GM19240 (cell line): ENCODE data around the gene WRNIP1.

ENCODE experiments used
- DNase-seq: peaks from one replicate; pipeline ENCODE4 v3.0.0; 2011; ENCODE audit warnings: low spot score; ENCODE audit not compliant: insufficient read length

WRNIP1 gene

DNA sequence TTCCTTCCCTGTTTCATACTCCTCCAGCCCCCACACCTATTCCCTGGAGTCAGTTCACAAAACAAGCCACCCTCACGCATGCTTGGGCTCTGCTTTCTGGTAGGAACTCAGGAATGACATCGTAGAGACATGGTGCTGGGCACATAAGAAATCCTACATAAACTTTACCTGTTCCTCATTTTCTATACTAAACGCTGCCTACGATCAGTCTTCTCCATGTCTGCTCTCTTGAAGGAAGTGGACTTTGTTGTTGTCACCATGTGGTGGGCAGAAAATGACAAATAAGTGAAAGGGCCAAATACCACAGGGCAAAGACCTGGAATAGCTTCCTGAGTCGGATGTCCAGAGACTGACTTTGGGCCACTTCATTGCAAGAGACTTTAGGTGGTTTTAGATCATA is 24.6 kb upstream of the WRNIP1 start:
- DNase-seq, result no peak

DNA sequence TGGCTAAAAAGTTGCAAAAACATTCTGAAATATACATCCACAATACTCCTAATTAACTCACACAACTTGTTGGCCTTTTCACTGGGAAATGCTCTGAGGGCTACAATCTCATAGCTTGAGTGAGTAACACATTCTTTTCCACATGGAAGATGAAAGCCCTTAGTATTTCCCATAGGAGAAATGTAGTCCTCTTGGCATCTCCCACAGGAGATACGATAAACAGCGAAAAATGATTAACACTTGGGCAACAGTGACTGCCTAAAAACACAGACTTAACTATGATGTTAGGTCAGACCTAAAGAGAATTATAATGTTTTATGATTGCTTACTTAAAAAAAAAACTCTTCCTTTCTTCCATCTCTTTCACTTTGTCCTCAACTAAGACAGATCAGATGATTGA is 23.4 kb upstream of the WRNIP1 start:
- DNase-seq, result no peak

DNA sequence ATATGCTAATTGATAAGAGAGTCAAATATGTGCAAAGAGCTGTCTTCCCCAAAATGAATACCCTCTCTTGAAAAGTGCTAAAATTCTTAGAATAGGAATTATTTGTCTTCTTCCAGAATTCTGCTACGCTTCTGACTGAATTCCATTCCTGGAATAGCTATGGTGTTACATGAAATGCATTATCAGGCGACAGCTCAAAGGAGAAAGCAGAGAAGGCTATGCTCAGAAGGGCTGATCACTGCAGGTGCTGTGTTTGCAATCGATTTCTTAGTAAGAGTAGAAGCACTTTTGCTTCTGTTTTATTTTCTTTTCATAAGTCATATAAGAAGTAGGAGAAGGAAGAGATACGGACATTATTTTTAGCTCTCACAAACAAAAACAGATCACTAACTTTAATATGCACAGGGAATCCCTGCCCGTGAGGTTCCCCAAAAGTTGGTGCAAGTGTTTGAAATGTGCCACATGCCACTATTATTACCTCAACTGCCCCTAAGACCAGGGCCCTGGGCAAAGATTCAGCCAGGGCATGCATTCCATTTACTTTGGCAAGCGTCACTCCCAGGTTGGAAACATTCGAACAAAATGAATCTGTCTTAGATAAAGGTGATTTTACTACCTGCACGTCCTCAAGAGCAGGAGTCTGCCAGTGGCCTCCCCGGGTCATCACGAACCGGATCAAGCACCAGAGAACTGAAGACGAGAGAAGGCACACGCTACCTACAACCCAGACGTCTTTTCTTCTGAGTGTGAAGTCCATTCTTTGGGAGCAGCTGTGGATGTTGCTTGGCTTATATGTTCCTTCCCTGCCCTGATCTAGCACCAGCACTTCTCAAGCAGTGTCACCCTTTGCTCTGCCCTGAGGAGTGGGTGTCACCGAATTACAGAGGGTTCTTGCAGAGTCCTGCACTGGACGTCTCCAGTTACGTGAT is 21.6 kb upstream of the WRNIP1 start:
- DNase-seq, result no peak

DNA sequence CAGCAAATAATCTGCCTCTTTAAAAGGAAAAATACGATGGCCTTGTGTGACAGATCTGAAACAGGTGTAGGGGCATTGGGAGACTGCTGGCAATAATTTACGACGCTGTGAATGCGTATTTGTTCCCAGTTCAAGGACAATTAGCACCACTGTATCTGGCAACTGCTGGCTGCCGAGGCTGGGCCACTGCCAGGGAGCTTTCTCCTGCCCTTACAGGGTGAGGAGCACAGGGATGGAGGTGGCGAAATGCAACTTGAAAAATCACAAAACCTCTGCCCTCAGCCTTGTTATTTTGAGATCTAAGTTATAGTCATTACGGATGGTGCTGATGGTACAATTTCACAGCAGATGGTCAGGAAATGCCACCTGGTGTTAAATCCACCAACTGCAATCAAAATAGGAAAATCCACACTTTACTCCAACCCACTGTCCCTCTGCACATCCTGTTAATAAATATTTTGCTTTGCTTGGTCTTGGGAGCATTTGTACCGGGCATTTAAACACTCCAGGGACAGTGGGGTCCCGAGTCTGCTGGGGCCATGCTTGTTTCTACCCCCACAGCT is 20.9 kb upstream of the WRNIP1 start:
- DNase-seq, result no peak

DNA sequence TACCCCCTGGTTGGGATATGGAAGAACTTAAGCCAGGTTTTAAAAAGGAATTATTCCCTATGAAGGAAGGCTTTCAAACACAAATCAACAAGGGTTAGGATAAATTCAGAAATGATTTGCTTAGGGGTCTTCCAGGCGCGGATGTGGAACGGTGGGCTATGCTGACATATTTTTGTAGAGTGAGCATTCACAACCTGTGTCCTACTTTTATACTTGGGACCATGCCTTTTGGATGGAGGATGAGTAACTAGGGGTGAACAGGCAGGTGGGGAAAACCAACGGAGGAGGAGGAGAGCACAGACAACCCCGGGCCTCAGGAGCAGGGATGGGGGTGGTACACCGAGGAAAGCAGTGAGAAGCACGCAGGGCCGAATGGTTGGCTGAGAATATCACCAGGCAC is 20.4 kb upstream of the WRNIP1 start:
- no peak for DNase-seq

DNA sequence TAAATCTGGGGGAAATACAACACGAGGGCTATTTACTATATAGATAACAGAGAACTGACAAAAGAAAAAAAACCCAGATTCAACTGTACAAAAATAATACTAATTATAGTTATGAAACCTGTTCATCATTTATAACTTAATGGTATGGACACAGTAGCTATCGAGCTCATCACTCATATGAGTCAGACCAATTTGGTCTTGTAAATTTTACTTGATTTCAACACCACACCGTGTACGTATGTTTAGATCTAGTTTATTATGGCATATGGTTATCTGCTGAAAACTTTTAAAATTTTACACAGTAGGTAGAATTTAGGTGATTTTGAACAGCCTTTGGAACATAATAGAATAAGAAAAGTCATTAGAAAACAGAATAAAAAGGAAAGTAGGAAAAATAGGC is 19.9 kb upstream of the WRNIP1 start:
- DNase-seq, result no peak

DNA sequence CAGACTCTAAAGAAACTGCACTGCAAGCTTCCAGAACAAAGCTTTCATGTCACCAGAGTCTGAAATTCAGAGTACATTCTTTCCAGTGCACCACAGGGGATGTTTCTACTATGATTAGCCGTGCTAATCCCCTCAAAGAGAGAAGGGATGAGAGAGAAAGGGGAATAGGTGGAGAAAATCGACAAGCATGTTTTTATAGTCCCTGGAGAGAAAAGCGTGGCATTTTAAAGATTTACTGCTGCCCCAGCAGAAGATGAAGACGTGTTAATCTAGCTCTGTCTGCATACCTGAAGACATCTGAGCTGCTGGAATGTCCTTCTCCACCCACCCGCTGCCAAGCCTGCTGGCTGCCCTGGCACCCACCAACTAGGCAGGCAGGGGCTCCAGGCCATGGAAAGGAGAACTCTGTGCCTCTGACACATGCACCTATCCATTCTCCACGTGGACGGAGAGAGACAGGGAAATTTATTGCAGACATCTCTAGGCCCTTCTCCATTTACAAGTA is 18.6 kb upstream of the WRNIP1 start:
- no peak for DNase-seq

DNA sequence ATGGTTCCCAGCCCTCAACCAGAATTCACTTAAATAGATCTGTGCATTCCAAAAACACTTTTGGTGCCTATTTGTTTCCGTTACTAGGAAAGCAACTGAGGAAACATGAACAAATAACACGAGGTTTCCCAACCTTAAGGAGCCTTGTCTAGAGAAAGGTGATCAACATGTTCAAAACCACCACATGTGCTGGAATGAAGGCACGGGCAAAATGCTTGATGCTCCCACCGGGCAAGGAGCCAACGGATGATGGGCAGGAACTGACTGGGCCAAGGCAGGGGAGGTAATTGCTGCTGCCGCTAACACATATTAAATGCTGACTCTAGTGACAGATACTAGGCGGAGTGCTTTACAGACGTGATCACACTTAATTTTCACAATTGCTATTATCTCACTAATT is 17.0 kb upstream of the WRNIP1 start:
- DNase-seq, result no peak

DNA sequence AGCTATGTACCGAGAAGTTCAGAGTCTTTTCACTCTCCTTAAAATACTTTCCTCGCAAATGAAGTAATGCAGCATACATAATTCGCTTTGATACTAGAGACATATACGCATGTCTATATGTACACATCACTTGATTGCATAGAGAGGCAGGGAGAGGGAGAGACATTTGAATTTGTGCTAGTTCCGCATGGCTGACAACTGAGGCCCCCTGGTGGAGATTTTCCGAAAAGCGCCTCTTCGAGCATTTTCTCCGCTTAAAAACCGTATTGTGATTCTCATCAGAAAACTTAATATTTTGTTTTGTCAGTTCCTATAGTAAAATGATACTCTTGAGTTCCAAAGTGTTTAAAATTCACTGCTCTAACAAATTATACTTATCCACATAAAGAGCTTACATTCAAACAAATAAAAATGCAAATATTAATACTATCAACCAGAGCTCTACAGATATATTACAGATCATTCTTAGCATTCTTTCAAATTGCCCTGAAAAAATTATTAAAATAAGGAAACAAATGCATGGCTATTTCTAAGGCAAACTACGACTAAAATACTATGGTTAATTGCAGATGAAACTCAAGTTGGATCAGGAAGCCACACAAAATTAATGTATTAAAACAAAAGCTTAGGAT is 15.1 kb upstream of the WRNIP1 start:
- DNase-seq, result peak; percentile 28

DNA sequence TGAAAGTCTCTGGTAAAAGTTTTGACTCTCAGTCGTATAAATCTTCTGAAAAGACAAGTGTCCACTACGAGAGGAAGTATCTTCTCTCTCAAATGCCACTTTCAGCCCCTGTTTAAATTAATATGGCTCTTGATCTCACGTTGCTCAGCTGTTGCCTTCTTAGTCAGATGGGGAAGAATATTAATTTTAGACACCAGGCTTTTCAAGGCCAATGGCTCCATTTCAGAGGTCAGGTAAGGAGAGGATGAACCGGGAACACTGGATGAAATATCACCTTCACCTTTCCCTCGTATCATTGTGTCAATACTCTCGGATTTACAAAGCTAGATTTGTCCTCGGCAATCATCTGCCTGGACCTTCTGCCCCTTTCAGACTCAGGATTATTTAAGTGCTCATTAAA is 14.4 kb upstream of the WRNIP1 start, which contains the start of gene MYLK4:
MYLK4 (minus strand) TSS at position 91 of the 400 bp plus-strand sequence. CDS start 1,628 bp downstream, outside the sequence.
- DNase-seq, result no peak

DNA sequence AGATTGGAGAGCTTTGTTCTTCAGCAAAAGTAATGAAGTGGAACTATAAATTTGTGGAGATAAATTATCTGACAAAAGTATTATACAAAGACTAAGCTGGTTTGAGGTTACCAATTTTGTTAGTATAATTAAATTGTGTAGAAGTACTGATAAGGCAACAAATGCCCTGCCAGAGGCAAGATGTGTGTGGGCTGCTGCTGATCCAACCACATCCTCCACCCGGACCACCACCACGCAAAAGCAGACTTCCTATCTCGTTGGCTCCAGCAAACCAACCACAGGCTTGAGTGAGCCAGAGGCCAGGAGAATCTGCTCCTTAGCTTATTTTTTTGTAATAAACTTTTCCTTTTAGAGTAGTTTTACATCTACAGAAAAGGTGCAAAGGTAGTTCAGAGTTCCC is 13.3 kb upstream of the WRNIP1 start:
- no peak for DNase-seq

DNA sequence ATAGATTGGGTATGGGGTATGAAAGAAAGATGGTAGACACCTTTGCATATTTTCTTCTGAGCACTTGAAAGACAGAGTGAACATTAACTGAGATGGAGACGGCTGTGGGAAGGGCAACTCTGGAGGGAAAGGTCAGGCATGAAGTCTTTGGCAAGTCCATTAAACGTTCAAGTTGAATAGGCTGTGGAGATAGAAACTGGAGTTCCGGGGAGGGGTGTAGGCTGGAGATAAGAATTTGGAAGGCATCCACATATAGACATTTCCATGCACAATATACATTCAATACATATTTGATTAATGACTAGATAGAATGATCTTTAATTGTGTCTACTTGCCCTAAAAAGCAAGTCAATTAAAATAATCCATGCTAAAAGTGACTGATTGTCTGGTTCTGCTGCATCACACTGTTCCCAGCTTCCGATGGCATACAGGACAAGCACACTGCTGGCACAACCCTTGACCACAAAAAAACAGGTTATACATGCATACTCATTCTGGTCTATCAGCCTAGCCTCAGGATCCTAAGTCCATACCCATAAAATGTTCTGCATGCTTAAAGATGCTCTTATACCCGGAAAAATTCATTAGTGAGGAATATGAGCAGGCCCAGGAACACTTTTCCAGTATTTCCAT is 12.6 kb upstream of the WRNIP1 start:
- DNase-seq, result no peak

DNA sequence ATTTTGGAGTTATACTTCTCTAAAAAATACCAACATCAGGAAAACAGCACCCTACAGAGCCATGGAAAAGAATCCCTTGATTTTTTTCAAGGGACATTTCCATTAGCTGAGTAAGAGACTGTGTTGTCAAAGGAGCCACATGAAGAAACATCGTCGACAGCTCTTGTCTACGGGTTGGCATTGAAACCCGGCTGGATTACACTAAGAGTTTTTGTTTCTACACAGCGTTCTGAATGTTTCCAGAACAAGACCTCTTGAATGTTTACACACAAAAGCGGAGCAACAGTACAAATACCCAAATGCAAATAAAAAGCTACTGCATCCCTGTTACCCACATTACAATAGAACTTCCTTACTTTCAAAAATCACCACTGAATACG is 12.1 kb upstream of the WRNIP1 start:
- no peak for DNase-seq

DNA sequence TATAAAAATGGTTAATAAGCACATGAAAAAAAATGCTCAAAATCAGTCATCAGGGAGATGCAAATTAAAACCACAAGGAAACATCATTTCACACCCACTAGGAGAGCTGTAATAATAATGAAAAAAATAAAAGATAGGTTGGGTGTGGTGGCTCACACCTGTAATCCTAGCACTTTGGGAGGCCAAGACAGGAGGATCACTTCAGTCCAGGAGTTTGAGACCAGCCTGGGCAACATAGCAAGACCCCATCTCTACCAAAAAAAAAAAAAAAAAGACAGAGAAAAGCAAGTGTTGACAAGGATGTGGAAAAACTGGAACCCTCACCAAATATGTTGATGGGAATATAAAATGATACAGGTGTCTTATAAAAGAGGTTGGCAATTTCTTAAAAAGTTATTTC is 11.4 kb upstream of the WRNIP1 start:
- DNase-seq, result no peak

DNA sequence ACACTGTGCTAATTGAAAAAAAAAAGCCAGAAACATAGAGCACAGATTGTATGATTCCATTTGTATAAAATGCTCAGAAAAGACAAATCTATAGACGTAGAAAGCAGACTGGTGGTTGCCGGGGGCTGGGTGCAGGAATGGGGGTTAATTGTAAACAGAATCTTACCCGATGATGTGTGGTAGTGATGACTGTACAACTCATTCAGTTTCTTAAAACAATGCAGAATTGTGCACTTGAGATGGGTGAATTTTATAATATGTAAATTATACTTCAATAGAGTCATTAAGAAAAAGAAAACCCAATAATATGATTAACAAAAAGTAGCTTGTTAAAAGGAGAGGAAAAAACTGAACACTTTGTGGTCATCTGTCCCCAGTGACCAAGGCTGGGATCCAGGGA is 10.8 kb upstream of the WRNIP1 start:
- no peak for DNase-seq

DNA sequence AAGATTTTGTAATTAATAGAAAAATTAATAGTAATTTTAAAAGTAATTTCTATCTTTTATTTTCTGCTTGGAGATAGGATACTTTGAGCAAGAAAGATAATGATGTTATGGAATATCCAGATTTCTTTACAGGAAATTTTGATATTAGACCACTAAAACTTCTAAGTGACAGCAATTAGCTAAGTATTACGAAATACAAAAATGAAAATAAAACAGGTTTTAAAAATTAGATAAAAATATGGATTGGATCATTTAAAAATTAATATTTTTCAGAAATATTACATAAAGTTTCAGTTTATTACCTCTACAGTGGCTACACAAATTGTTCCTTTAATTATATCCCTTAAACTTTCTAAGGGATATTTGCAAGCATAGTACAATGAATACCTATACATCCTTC is 10.3 kb upstream of the WRNIP1 start:
- no peak for DNase-seq

DNA sequence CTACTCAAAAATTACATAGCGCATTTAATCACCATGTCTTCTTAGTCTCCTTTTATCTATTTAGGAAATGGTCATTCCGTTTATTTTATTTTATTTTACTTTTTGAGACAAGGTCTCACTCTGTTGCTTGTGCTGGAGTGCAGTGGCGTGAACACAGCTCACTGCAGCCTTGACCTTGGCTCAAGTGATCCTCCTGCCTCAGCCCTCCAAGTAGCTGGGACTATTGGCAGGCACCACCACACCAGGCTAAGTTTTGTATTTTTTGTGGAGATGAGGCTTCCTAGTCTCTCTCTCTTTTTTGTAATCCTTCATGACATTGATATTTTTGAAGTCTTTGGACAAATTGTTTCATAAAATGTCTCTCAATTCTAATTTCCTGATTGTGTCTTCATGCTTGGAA is 9.7 kb upstream of the WRNIP1 start:
- DNase-seq, result no peak

DNA sequence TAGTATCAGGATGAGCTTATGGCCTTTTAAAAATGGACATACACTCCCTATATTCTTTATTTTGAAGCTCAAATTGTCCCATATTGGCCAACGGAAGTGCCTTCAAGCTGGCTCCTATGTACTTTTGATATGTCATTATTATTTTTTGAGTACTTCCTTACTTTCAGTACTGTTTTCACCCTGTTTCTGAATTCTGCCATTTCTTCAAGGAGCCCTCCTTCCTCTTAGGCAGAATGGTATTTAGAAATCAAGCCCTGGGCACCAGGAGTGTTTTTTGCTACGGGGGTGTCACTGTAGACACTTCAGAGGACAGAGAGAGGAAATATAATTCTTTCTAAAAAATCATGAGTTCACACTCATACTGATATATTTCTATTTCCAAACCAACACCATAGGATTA is 9.0 kb upstream of the WRNIP1 start:
- DNase-seq, result no peak

DNA sequence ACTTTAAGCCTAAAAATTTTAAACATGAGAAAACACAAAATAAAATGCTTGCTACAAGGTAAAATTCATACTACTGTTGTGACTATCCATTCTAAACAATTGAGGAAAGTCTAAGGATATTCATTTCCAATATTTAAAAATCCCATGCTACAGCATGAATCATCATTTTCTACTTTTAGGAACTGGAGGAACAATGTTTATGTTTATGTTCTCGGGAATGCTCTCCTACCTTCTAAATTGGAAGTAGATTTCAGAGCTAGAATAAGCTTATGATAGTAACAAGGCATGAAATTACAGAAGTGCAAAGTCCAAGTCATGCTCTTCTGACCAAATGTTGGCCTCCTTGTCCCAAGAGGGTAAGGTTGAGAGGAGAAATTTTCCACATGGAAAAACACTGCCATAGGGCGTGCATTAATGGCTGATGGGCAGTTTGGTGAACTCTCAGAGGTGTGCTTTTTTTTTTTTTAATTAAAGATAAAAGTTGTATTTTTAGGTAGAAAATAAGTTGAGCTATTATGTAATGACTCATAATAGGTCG is 8.4 kb upstream of the WRNIP1 start:
- DNase-seq, result no peak

DNA sequence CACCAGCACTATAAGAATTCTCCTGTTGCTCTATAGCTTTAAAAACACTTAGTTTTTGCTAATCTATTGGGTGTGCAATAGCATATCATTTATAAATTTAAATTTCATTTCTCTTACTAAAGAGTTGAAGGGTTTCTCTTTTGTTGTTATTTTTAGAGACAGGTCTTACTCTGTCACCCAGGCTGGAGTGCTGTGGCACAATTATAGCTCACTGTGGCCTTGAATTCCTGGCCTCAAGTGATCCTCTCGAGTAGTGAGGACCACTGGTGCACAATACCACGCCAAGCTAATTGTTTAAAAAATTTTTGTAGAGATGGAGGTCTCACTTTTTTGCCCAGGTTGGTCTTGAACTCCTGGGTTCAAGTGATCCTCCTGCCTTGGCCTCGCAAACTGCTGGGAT is 6.2 kb upstream of the WRNIP1 start:
- DNase-seq, result no peak
